Measurements from ENCODE around the gene WDFY4. TPM values are rescaled to one million over a fixed set of nuclear protein-coding genes. Genes with fewer than 3 reads are reported as not detected.

The WDFY4 gene
- total RNA-seq, 1 donor from 2014 or later = 2.6 TPM

DNA sequence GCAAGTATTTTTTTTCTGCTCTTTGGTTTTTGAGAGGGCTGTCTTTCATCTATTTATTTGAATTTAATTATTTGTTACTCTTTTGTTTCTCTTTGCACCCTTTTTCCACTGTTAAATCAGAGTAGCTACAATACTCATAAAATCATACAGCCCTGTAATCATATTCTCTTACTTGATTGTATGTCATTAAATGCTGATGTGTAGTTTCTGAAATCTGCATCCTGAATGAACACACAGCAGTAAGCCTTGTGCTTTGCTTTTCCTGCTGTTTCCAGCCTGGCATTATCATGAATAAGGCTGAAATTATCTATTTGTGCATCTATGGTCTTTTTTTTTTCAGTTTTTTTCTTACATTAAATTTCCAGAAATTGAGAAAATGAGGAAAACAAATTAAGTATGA is 250.9 kb downstream of the WDFY4 start:
- Histone ChIP-seq H3K9ac (ENCODE audit: low read depth in 1 of 3, low read length in 3 of 3) (no peak overlapping the region), H3K9me3 (ENCODE audit: control insufficient read depth in 3 of 3, low read length in 3 of 3) (no peaks in the 10 kb centered on the region), H3K4me3 (ENCODE audit: low read length in 3 of 3) (no peak overlapping the region), H3K36me3 (ENCODE audit: control insufficient read depth in 3 of 3, insufficient read depth in 3 of 3, low read length in 3 of 3) (no peaks in the 10 kb centered on the region), H3K4me1 (ENCODE audit: control insufficient read depth in 3 of 3, insufficient read depth in 3 of 3, low read length in 3 of 3) (no peaks in the 10 kb centered on the region), H3K27ac (ENCODE audit: low read depth, low read length) (no peak overlapping the region), H3K27me3 (ENCODE audit: control insufficient read depth in 3 of 3, insufficient read depth in 3 of 3, low read length in 3 of 3) (no peaks in the 10 kb centered on the region)

DNA sequence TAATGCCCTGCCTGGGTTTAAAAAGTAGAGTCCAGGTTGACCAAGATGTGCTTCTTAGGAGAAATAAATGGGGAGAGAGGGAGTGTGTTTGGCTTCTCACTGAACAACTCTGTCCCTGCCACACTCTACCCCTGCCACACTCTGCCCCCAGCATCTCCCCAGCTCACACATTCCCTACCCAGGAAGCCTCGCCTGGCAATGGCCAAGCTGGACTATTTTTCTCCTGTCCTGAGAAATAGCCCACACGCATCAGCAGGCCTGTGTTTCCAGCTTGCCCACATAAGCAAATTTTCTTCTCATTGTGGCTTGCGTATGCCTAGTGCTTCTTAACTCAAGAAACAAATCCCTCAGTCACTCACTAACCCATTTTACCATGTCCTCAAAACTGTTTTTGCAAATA is 253.1 kb downstream of the WDFY4 start:
- Histone ChIP-seq H3K27me3 (ENCODE audit: control insufficient read depth in 3 of 3, insufficient read depth in 3 of 3, low read length in 3 of 3) (no peaks in the 10 kb centered on the region), H3K4me1 (ENCODE audit: control insufficient read depth in 3 of 3, insufficient read depth in 3 of 3, low read length in 3 of 3) (no peaks in the 10 kb centered on the region), H3K27ac (ENCODE audit: low read depth, low read length) (no peak overlapping the region), H3K4me3 (ENCODE audit: low read length in 3 of 3) (no peak overlapping the region), H3K36me3 (ENCODE audit: control insufficient read depth in 3 of 3, insufficient read depth in 3 of 3, low read length in 3 of 3) (no peaks in the 10 kb centered on the region), H3K9ac (ENCODE audit: low read depth in 1 of 3, low read length in 3 of 3) (no peak overlapping the region), H3K9me3 (ENCODE audit: control insufficient read depth in 3 of 3, low read length in 3 of 3) (no peaks in the 10 kb centered on the region)

DNA sequence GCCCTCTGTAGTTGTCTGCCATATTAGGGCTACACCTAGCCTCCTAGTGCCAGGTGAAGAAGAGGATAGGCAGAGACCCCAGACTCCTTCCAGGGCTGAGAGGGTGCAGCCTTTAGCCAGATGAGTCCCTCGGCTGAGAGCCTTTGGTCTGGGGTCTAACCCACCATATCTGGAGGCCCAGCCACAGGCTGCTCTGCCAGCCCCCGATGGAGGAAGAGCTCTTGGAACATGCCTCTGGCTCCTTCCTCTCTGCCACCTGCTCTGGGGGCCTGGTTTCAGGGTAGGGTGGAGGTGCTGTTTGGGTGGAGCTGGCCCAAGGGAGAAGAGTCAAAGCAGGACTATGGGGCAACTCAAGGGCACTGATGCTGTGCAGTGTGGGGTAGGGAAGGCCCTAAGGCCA is 253.6 kb downstream of the WDFY4 start:
- H3K4me1 ChIP-seq (ENCODE audit: control insufficient read depth in 3 of 3, insufficient read depth in 3 of 3, low read length in 3 of 3) = no peaks in the 10 kb centered on the region
- no peaks in the 10 kb centered on the region for H3K36me3 ChIP-seq (ENCODE audit: control insufficient read depth in 3 of 3, insufficient read depth in 3 of 3, low read length in 3 of 3)
- no peak overlapping the region for H3K27ac ChIP-seq (ENCODE audit: low read depth, low read length)
- no peaks in the 10 kb centered on the region for H3K27me3 ChIP-seq (ENCODE audit: control insufficient read depth in 3 of 3, insufficient read depth in 3 of 3, low read length in 3 of 3)
- no peak overlapping the region for H3K4me3 ChIP-seq (ENCODE audit: low read length in 3 of 3)
- no peaks in the 10 kb centered on the region for H3K9me3 ChIP-seq (ENCODE audit: control insufficient read depth in 3 of 3, low read length in 3 of 3)
- no peak overlapping the region for H3K9ac ChIP-seq (ENCODE audit: low read depth in 1 of 3, low read length in 3 of 3)

DNA sequence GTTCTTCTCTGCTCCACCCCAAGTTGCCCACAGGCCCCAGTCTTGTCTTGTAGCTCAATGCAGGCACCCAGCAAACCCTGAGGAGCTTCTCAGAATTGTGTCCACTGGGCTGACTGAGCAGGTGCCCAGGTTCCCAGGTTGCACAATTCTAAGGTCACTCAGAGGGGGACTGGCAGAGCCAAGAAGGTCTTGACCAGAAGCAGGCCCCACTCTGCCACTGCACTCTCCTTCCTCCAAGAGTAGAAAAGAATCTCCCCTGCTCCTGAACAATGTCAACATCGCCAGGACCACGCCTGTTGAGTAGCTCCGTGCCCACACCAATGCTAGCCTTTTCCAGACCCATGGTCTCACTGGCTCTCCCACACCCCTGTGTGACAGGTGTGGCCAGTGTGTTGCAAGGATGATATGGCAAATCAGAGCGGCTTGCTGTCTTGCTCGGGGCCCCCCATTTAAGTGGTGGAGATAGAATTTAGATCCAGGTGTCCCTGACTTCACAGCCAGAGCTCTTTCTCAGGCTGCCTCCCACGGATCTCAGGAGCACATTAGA is 254.4 kb downstream of the WDFY4 start:
- no peak overlapping the region for H3K9ac ChIP-seq (ENCODE audit: low read depth in 1 of 3, low read length in 3 of 3)
- no peak overlapping the region for H3K27ac ChIP-seq (ENCODE audit: low read depth, low read length)
- no peaks in the 10 kb centered on the region for H3K9me3 ChIP-seq (ENCODE audit: control insufficient read depth in 3 of 3, low read length in 3 of 3)
- H3K4me1 ChIP-seq (ENCODE audit: control insufficient read depth in 3 of 3, insufficient read depth in 3 of 3, low read length in 3 of 3) = no peaks in the 10 kb centered on the region
- no peaks in the 10 kb centered on the region for H3K27me3 ChIP-seq (ENCODE audit: control insufficient read depth in 3 of 3, insufficient read depth in 3 of 3, low read length in 3 of 3)
- H3K4me3 ChIP-seq (ENCODE audit: low read length in 3 of 3) = no peak overlapping the region
- no peaks in the 10 kb centered on the region for H3K36me3 ChIP-seq (ENCODE audit: control insufficient read depth in 3 of 3, insufficient read depth in 3 of 3, low read length in 3 of 3)

DNA sequence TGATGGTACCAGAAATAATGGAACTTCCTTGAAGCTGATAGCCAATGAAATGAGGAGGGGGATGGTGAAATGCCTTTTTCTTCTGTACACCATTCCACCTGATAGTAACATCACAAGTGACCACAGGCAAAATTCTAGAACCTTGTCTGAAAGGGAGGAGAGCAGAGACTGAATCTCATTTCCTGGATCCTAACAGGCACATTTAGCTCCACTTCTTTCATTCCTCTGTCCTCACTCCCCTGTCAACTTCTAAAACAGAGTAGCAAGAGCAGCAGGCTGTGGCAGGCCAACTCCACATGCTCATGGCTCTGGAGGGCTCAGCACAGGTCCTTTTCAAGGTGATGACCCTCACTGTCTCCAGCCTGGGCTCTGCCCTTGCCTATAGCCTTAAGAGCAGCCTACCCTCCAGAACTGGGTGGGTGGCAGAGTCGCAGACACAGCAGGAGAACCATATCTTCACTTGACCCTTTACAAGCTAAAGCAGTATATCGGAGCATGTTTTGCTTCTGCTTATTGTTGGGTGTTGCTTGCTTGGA is 255.2 kb downstream of the WDFY4 start, which contains the start of gene LRRC18:
Gene LRRC18, minus strand, starts transcription at position 51 of the 536 bp plus-strand sequence. CDS start 25,685 bp downstream, outside the sequence.
- no peak within 1 kb of the TSS for H3K9ac ChIP-seq (ENCODE audit: low read depth in 1 of 3, low read length in 3 of 3)
- no peaks in the 10 kb centered on the region for H3K27me3 ChIP-seq (ENCODE audit: control insufficient read depth in 3 of 3, insufficient read depth in 3 of 3, low read length in 3 of 3)
- no peaks in the 10 kb centered on the region for H3K9me3 ChIP-seq (ENCODE audit: control insufficient read depth in 3 of 3, low read length in 3 of 3)
- H3K4me1 ChIP-seq (ENCODE audit: control insufficient read depth in 3 of 3, insufficient read depth in 3 of 3, low read length in 3 of 3) = no peaks in the 10 kb centered on the region
- H3K27ac ChIP-seq (ENCODE audit: low read depth, low read length) = no peak within 1 kb of the TSS
- H3K4me3 ChIP-seq (ENCODE audit: low read length in 3 of 3) = no peak within 1 kb of the TSS
- no peaks in the 10 kb centered on the region for H3K36me3 ChIP-seq (ENCODE audit: control insufficient read depth in 3 of 3, insufficient read depth in 3 of 3, low read length in 3 of 3)

DNA sequence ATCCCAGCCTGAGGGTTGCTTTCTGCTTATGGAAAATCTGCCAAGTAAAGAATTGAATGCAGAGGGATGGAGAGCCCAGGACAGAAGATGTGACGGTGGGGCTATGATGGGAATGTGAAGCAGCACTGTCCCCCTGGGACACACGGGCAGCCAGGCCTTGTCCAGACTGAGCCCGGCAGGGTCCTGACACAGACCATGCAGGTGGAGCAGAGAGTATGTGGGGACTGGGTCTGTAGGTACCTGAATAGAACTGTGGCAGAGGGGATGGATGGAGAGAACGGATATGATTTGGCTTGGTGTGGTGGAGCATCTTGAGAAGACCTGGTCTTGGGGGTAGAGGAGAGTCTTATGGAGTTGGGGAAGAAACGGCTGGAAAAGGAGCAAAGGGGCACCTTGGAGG is 255.7 kb downstream of the WDFY4 start:
- Histone ChIP-seq H3K36me3 (ENCODE audit: control insufficient read depth in 3 of 3, insufficient read depth in 3 of 3, low read length in 3 of 3) (no peaks in the 10 kb centered on the region), H3K9me3 (ENCODE audit: control insufficient read depth in 3 of 3, low read length in 3 of 3) (no peaks in the 10 kb centered on the region), H3K9ac (ENCODE audit: low read depth in 1 of 3, low read length in 3 of 3) (no peak overlapping the region), H3K27me3 (ENCODE audit: control insufficient read depth in 3 of 3, insufficient read depth in 3 of 3, low read length in 3 of 3) (no peaks in the 10 kb centered on the region), H3K4me3 (ENCODE audit: low read length in 3 of 3) (no peak overlapping the region), H3K4me1 (ENCODE audit: control insufficient read depth in 3 of 3, insufficient read depth in 3 of 3, low read length in 3 of 3) (no peaks in the 10 kb centered on the region), H3K27ac (ENCODE audit: low read depth, low read length) (no peak overlapping the region)

DNA sequence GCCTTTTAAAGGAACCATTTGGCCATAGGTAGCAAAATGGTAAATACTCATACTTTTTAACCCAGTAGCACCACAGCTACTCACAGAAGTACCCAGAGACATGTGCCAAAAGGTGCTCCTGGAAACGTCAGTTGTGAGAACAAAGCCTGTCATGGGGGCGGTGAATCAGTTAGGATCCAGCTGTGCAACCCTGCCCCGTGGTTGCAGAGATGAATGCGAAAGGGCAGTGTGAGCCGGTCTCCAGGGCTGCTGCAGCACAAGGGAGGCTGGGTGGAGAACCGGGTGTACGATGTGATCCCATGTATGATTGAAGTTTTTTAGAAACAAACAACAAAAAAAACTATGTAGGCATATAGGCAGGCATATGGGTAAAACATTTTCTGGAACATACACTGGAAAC is 256.3 kb downstream of the WDFY4 start:
- Histone ChIP-seq H3K9me3 (ENCODE audit: control insufficient read depth in 3 of 3, low read length in 3 of 3) (no peaks in the 10 kb centered on the region), H3K27me3 (ENCODE audit: control insufficient read depth in 3 of 3, insufficient read depth in 3 of 3, low read length in 3 of 3) (no peaks in the 10 kb centered on the region), H3K4me1 (ENCODE audit: control insufficient read depth in 3 of 3, insufficient read depth in 3 of 3, low read length in 3 of 3) (no peaks in the 10 kb centered on the region), H3K4me3 (ENCODE audit: low read length in 3 of 3) (no peak overlapping the region), H3K27ac (ENCODE audit: low read depth, low read length) (no peak overlapping the region), H3K36me3 (ENCODE audit: control insufficient read depth in 3 of 3, insufficient read depth in 3 of 3, low read length in 3 of 3) (no peaks in the 10 kb centered on the region), H3K9ac (ENCODE audit: low read depth in 1 of 3, low read length in 3 of 3) (no peak overlapping the region)

DNA sequence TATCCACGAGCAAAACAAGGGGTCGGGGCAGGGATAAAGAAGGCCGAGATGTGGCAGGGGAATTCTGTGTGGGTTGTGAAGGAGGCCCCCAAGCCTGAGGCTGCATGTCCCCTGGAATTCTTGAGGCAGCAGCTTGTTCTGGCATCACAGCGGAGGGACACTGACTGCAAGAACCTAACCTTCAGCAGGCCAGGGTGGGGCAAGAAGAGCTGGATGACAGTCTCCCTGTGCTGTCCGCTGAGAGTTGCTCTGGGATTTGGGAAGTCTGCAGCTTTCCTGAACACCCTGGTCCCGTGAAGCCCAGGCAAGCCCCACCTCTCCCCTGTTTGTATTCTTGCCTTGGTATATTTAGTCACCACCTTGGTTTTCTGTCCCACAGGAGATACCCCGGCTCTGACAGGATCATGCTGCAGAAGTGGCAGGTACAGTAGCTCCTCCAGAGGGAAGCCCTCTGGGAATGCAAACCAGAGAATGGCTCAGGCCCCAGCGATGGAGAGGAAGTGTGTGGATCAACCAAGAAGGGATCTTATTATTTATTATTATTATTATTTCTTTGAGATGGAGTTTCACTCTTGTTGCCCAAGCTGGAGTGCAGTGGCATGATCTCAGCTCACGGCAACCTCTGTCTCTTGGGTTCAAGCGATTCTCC is 256.9 kb downstream of the WDFY4 start:
- H3K9ac ChIP-seq (ENCODE audit: low read depth in 1 of 3, low read length in 3 of 3) = no peak overlapping the region
- H3K4me1 ChIP-seq (ENCODE audit: control insufficient read depth in 3 of 3, insufficient read depth in 3 of 3, low read length in 3 of 3) = peaks cover 0 to 1% (median 0%) of the 10 kb centered on the region in 3 donors
- H3K9me3 ChIP-seq (ENCODE audit: control insufficient read depth in 3 of 3, low read length in 3 of 3) = no peaks in the 10 kb centered on the region
- H3K4me3 ChIP-seq (ENCODE audit: low read length in 3 of 3) = no peak overlapping the region
- no peak overlapping the region for H3K27ac ChIP-seq (ENCODE audit: low read depth, low read length)
- H3K36me3 ChIP-seq (ENCODE audit: control insufficient read depth in 3 of 3, insufficient read depth in 3 of 3, low read length in 3 of 3) = no peaks in the 10 kb centered on the region
- peaks cover 0 to under 1% (median 0%) of the 10 kb centered on the region in 3 donors for H3K27me3 ChIP-seq (ENCODE audit: control insufficient read depth in 3 of 3, insufficient read depth in 3 of 3, low read length in 3 of 3)

DNA sequence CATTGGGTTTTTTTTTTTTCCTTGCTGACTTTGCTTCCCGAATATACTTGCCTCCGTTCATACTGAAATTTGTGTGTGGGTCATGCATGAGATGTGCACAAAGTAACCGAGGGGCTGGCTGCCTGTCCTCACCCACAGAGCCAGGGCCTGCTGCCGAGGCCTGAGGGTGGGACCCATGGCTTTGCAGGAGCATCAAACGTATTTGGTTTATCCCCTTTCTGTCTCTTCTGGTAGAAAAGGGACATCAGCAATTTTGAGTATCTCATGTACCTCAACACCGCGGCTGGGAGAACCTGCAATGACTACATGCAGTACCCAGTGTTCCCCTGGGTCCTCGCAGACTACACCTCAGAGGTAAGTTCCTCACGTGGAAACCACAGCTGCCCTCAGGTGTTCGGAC is 258.4 kb downstream of the WDFY4 start:
- Histone ChIP-seq H3K9me3 (ENCODE audit: control insufficient read depth in 3 of 3, low read length in 3 of 3) (no peaks in the 10 kb centered on the region), H3K9ac (ENCODE audit: low read depth in 1 of 3, low read length in 3 of 3) (no peak overlapping the region), H3K27ac (ENCODE audit: low read depth, low read length) (no peak overlapping the region), H3K4me1 (ENCODE audit: control insufficient read depth in 3 of 3, insufficient read depth in 3 of 3, low read length in 3 of 3) (peaks cover 0 to 7% (median 5%) of the 10 kb centered on the region in 3 donors), H3K36me3 (ENCODE audit: control insufficient read depth in 3 of 3, insufficient read depth in 3 of 3, low read length in 3 of 3) (no peaks in the 10 kb centered on the region), H3K4me3 (ENCODE audit: low read length in 3 of 3) (no peak overlapping the region), H3K27me3 (ENCODE audit: control insufficient read depth in 3 of 3, insufficient read depth in 3 of 3, low read length in 3 of 3) (peaks cover 0 to 3% (median 0%) of the 10 kb centered on the region in 3 donors)

DNA sequence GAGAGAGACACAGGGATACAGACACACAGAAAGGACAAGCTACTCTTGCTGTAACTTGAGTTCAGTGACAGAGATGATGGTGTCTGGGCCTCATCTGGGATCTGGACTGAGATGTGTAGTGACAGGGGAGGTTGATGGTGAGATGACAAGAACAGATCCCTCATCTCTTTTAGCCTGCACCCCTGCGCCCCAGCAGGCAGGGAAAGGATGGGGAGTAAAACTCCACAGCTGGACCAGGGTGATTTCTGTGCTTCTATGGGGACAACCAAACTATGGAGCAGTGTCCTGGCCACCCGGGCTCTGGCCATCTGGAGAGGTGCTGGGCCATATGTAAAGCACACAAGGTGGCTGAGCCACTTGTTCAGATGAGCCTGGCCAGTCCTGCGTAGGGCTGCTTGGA is 259.5 kb downstream of the WDFY4 start:
- H3K27ac ChIP-seq (ENCODE audit: low read depth, low read length) = no peak overlapping the region
- H3K36me3 ChIP-seq (ENCODE audit: control insufficient read depth in 3 of 3, insufficient read depth in 3 of 3, low read length in 3 of 3) = no peaks in the 10 kb centered on the region
- no peaks in the 10 kb centered on the region for H3K9me3 ChIP-seq (ENCODE audit: control insufficient read depth in 3 of 3, low read length in 3 of 3)
- peaks cover 0 to 7% (median 5%) of the 10 kb centered on the region in 3 donors for H3K4me1 ChIP-seq (ENCODE audit: control insufficient read depth in 3 of 3, insufficient read depth in 3 of 3, low read length in 3 of 3)
- peaks cover 0 to 3% (median under 1%) of the 10 kb centered on the region in 3 donors for H3K27me3 ChIP-seq (ENCODE audit: control insufficient read depth in 3 of 3, insufficient read depth in 3 of 3, low read length in 3 of 3)
- no peak overlapping the region for H3K9ac ChIP-seq (ENCODE audit: low read depth in 1 of 3, low read length in 3 of 3)
- no peak overlapping the region for H3K4me3 ChIP-seq (ENCODE audit: low read length in 3 of 3)

Data from skeletal muscle tissue (tissue), 4 donors.